Adipose tissue (tissue), 3 donors: ENCODE measurements around the gene HOXB1. TPM values are rescaled to one million over a fixed set of nuclear protein-coding genes. Genes with fewer than 3 reads are reported as not detected.
A peak's percentile ranks its signal among the peaks of the same experiment; 100 is the strongest.

Source experiments
- H3K27ac ChIP-seq: one replicate; pipeline ENCODE4 v1.5.1; 2013; ENCODE audit warnings: low read depth, low read length
- WGBS, 3 donors: extraction: QIAGEN DNeasy Blood & Tissue Kit; methylation state at CpG; one replicate each; pipeline ENCODE4 v1.1.7; 2013; 5-methylcytosine and 5-hydroxymethylcytosine counted together
- polyA plus RNA-seq, 3 donors: library from polyadenylated mRNA; stranded (reverse); fragments of 200-250 nt; gene quantifications; one replicate each; pipeline ENCODE4 v1.2.3, GENCODE V29; 2013
- donor health status: healthy with polysubstance abuse.
- donor health status: Bipolar disorder and iron deficiency.
- donor health status: healthy.

Gene HOXB1
- polyA plus RNA-seq, 3 donors: 0.45 TPM; not detected in 2

DNA sequence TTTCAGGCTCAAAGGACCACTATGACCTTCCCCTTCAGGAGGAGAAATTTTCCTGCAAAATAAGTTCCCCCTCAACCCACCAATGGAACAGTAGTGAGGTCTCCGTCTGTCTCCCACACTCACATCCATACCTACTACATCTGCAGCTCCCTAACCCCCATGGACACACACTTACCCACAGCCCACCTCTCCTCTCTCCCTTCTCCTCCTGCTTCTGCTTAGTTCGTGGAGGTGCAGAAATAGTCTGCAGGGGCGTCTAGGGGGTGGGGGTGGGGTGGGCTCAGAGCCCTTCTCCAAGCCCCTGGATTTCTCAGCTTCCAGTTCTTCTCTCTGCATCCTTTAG, 38.4 kb upstream of the HOXB1 start:
- WGBS, 3 donors: 15 to 45% (median 39%) methylated on average over 3 of the region's 3 CpGs
- no peak overlapping the region for H3K27ac ChIP-seq

DNA sequence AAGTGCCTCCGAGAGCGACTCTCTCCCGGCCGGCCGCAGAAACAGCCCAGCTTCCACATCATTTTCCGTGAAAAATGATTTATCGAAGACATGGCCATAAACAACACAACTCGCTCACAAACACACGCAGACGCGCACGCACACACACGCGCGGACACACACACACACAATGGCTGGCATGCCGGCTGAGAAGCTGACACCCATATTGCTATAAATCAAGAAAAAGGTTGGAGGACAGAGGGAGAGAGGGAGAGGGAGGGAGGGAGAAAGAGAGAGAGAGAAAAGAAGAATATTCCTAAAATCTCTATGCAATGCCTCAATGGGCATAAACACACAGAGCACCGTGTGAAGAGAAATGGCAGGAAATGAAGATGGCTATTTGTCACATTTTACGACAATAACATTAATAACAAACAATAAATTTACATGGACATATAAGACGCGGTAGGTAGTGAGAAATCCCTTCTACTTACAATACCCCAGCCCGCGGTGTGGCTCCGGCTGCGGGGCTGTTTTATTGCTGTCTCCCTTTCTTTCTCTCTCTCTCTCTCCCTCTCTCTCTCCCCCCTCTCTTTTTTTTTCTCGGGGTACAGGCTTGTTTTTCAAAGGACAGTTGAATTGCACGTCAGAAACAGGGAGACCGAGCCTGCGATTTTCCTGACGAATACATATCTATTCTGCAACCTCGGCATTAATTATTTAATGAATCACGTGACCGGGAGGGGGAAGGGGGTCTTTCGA, 37.9 kb upstream of the HOXB1 start:
- peak overlapping the region; percentile 17 for H3K27ac ChIP-seq
- 8 to 17% (median 14%) methylated on average over 33 of the region's 33 CpGs for WGBS, 3 donors

GRCh38 chr17:48567646-48568354, 37.0 kb upstream of the HOXB1 start:
- peak overlapping the region; percentile 18 for H3K27ac ChIP-seq
- 15 to 63% (median 61%) methylated on average over 2 of the region's 2 CpGs for WGBS, 3 donors

DNA sequence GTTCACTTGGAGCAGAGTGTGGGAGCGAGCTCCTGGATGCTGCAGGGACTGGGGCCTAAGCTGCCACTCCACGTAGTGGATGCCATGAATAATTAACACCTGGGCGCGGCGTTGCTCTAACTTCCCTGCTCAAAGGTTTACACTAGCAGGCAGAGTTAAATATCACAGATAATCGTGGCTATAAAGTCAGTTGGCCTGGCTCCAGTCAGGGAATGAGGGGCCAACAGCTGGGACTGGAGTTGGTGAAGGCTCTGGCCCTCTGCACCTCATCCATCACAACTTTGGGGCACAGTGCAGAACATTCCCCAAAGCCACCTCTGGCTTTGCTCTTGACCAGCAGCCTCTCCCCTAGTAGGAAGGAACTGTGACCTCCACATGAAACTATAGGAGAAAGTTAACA, 36.4 kb upstream of the HOXB1 start:
- no peak overlapping the region for H3K27ac ChIP-seq
- 44 to 74% (median 72%) methylated on average over 6 of the region's 6 CpGs for WGBS, 3 donors

DNA sequence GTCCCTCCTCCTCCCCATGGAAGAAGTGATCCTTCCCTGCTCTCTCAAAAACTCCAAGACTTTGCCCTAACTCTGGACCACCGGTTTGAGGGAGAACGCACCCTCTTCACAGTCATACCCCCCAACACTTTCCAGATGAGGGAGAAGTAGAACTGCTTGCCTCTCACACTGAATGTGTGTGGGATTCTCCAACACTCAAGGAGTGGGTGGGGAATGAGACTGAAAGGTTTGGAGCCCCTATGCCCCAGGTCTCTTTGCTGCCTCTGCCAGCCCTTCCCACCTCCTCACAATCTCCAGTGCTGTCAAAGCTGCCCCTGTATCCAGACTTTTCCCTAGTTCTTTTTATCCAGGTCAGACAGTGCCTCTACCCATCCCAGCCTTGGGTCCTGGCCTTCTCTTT, 35.9 kb upstream of the HOXB1 start:
- 33 to 57% (median 45%) methylated on average over 2 of the region's 2 CpGs for WGBS, 3 donors
- no peak overlapping the region for H3K27ac ChIP-seq

GRCh38 chr17:48565925-48566710, 35.3 kb upstream of the HOXB1 start:
- WGBS, 3 donors: 41 to 80% (median 67%) methylated on average over 4 of the region's 4 CpGs
- no peak overlapping the region for H3K27ac ChIP-seq

GRCh38 chr17:48565022-48565554, 34.3 kb upstream of the HOXB1 start:
- WGBS, 3 donors: 43 to 66% (median 55%) methylated on average over 2 of the region's 2 CpGs

DNA sequence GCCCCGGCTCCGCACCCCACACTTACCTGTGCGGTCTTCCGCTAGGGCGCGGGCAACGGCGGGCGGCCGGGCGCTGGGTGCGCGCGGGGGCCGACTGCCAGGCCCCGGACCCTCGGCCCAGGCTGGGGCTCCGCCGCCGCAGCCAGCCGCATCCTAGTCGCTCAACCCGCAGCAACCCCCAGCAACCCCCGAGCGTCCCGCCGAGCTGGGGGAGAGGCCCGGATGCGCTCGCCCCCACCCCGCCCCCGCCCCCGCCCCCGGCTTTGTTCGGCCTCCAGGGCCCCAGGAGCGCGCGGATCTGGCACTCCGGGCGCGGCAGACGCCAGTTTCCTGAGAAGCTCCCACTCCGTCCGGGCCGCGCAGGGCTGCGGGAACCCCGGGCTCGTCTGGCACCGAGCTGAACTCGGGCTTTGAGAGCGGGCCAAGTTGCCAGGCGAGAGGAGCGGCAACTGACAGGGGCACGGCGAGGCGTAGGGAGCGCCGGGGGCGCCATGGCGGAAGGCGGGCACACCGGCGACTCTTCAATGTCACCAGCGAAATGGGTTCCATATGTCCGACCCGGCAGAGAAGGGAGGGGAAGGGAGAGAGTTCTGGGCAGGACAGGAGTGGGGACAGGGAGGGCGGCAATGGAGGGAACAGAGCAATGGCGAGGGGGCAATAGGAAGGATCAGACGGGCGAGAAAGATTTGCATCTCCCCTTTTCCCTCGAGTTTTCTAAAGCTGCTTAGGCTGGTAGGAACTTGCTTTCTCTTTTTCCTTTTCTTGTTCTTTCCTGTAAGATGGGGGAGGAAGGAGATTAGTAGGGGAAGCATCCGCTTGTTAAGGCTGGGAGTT, 33.6 kb upstream of the HOXB1 start:
- H3K27ac ChIP-seq: peak overlapping the region; percentile 31
- 7 to 15% (median 10%) methylated on average over 50 to 73 of the region's 73 CpGs for WGBS, 3 donors

More at GRCh38 chr17:48565022-48565554, 34.3 kb upstream of the HOXB1 start:
- H3K27ac ChIP-seq: no peak overlapping the region

GRCh38 chr17:48563867-48564187, 33.0 kb upstream of the HOXB1 start:
- 12 to 51% (median 46%) methylated on average over 6 to 10 of the region's 10 CpGs for WGBS, 3 donors
- H3K27ac ChIP-seq: no peak overlapping the region

DNA sequence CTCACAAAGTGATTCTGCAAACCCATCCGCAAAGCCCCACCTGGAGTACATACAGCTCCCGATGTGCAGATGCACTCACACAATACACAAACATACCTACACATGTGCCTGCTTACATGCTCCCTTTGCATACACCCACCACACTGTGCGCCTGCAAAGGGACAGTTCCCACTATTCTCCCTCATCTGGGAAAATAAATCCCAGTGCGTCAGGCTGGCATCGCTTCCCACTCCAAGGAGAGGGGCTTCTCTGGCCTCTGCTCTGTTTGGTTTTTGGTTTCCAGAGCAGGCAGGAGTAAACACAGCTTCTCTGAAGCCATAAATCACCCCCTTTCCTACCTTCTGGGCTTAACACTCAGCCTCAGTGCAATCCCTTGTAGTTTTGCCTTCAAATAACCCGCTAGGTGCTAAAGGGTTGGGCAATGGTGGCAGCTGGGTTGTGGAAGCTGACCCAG, 32.6 kb upstream of the HOXB1 start:
- WGBS, 3 donors: 51 to 78% (median 76%) methylated on average over 6 of the region's 6 CpGs
- no peak overlapping the region for H3K27ac ChIP-seq

- H3K27ac ChIP-seq: no peak overlapping the region
- 36 to 68% (median 65%) methylated on average over 5 of the region's 5 CpGs for WGBS, 3 donors
Measured at GRCh38 chr17:48562934-48563333, 32.1 kb upstream of the HOXB1 start.

- no peak overlapping the region for H3K27ac ChIP-seq
- WGBS, 3 donors: 29 to 66% (median 60%) methylated on average over 15 of the region's 15 CpGs
Measured at GRCh38 chr17:48561884-48562810, 31.3 kb upstream of the HOXB1 start.

GRCh38 chr17:48559840-48560817, 29.3 kb upstream of the HOXB1 start:
- WGBS, 3 donors: 51 to 63% (median 58%) methylated on average over 14 of the region's 14 CpGs
- H3K27ac ChIP-seq: no peak overlapping the region

DNA sequence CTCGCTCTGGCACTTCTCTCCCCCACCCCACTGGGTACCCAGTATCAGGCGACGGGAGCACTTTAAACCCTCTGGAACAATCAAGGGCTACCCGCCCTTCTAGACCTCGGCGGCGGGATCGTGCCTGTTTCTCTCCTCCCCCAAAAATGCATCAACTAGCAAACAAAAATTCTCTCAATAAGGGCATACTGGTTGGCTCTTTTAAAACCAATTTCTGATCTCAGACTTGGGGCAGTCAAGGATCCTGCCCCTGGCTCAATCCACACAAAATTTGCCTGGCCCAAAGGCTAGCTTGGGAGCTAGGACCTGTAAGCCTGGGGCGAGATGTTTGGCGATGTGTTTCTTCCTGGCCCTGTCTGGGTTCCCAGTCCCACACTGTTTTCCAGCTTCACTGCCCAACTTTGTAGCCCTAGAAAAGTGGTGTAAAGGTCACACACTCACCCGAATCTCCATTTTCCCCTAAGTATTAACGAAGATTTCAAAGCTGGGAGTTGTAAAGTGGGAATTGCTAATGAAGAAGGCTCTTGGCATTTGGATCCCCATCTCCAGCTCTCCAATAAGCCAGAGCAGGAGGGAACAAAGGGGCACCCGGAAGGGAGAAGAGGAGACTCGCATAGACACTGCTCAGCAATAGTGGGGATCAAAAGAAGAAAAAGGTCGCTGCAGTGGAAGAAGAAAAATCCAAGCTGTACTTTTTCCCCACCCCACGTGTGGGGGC, 28.5 kb upstream of the HOXB1 start:
- WGBS, 3 donors: 39 to 70% (median 67%) methylated on average over 16 of the region's 16 CpGs
- H3K27ac ChIP-seq: no peak overlapping the region

- 56 to 80% (median 70%) methylated on average over 2 of the region's 2 CpGs for WGBS, 3 donors
- no peak overlapping the region for H3K27ac ChIP-seq
Measured at GRCh38 chr17:48558831-48559121, 28.0 kb upstream of the HOXB1 start.
